Measurements from ENCODE around the gene SLC4A5.
"Not testable (repeated sequence)": the region's sequence is repeated elsewhere in the genome, so short reads cannot be mapped to it uniquely, and the experiment has no call there.

SLC4A5 gene

DNA sequence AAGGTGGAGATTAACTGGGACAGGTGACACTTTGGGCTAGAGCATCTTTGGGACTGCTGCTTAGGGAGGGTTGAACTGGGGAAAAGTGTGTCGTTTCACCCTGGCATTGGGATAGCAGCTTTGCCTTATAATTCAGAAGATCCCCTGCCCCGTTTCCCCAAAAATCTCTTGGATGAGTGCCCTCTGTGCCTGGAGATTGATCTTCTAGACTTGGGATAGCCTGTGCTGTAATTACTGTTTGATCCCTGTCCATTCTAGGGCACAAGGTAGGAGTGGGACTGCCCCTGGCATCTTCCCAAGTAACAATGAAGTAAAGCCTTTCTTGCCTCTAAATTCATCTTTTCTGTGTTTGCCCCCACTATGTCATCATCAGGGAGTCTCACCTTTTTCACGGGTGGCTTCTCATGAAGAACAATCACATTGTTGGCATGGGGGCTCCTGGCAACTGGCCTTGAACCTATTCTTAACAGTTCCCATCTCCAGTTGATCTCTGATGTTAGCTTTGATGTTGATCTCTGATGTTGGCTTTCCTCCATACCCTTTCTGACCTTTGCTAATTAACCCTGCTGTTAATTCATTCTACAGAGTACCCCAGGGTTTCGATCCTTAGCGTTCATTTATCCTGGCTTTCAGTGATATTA is 123.2 kb downstream of the SLC4A5 start:
- H3K4me1 ChIP-seq (ENCODE audit: control insufficient read depth, insufficient read depth, low read length), result no peaks in the 10 kb centered on the region
- H3K9me3 ChIP-seq (ENCODE audit: control insufficient read depth, insufficient read depth, low read depth, low read length), result no peaks in the 10 kb centered on the region
- TF ChIP-seq ZNF266 (tag by site-specific recombination; IDR thresholded peaks at IDR 0.05; ENCODE audit: low read depth) (no peak), ZNF324 (tag by site-specific recombination; IDR thresholded peaks at IDR 0.05) (no peak), ZNF138 (tag by site-specific recombination; IDR thresholded peaks at IDR 0.05; ENCODE audit: borderline replicate concordance) (no peak), ZNF2 (tag by site-specific recombination; IDR thresholded peaks at IDR 0.05) (no peak), ZNF433 (tag by site-specific recombination; IDR thresholded peaks at IDR 0.05; ENCODE audit: low read depth) (no peak)
- TF ChIP-seq, protein P1, sequence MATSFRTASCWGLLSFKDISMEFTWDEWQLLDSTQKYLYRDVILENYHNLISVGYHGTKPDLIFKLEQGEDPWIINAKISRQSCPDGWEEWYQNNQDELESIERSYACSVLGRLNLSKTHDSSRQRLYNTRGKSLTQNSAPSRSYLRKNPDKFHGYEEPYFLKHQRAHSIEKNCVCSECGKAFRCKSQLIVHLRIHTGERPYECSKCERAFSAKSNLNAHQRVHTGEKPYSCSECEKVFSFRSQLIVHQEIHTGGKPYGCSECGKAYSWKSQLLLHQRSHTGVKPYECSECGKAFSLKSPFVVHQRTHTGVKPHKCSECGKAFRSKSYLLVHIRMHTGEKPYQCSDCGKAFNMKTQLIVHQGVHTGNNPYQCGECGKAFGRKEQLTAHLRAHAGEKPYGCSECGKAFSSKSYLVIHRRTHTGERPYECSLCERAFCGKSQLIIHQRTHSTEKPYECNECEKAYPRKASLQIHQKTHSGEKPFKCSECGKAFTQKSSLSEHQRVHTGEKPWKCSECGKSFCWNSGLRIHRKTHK (tag by site-specific recombination; IDR thresholded peaks at IDR 0.05), result no peak
- TF ChIP-seq, protein P2, sequence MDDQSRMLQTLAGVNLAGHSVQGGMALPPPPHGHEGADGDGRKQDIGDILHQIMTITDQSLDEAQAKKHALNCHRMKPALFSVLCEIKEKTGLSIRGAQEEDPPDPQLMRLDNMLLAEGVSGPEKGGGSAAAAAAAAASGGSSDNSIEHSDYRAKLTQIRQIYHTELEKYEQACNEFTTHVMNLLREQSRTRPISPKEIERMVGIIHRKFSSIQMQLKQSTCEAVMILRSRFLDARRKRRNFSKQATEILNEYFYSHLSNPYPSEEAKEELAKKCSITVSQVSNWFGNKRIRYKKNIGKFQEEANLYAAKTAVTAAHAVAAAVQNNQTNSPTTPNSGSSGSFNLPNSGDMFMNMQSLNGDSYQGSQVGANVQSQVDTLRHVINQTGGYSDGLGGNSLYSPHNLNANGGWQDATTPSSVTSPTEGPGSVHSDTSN (CRISPR knock-in tag; IDR thresholded peaks at IDR 0.05), result no peak
- TF ChIP-seq, protein P3, sequence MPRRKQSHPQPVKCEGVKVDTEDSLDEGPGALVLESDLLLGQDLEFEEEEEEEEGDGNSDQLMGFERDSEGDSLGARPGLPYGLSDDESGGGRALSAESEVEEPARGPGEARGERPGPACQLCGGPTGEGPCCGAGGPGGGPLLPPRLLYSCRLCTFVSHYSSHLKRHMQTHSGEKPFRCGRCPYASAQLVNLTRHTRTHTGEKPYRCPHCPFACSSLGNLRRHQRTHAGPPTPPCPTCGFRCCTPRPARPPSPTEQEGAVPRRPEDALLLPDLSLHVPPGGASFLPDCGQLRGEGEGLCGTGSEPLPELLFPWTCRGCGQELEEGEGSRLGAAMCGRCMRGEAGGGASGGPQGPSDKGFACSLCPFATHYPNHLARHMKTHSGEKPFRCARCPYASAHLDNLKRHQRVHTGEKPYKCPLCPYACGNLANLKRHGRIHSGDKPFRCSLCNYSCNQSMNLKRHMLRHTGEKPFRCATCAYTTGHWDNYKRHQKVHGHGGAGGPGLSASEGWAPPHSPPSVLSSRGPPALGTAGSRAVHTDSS (tag by site-specific recombination; IDR thresholded peaks at IDR 0.05), result no peak
- ChIA-PET CTCF (interaction anchor here (0.7 kb wide), 1 partner anchor 537 kb away, joined by 5 read pairs; no protein-coding TSS in a partner anchor), POLR2A (interaction anchor here (0.7 kb wide), 1 partner anchor 16 kb away, joined by 4 read pairs; no protein-coding TSS in a partner anchor)
- no peak overlapping the region for H3K4me3 ChIP-seq (ENCODE audit: low read depth, low read length)
- H3K36me3 ChIP-seq (ENCODE audit: control insufficient read depth in 2 of 2, insufficient read depth in 1 of 2, low read length in 2 of 2), result peaks cover 6 to 40% of the 10 kb centered on the region in 2 experiments; a peak in 2 of 3 replicates
- H3K27ac ChIP-seq (ENCODE audit: extremely low read depth, low read depth, low read length), result no peak overlapping the region

DNA sequence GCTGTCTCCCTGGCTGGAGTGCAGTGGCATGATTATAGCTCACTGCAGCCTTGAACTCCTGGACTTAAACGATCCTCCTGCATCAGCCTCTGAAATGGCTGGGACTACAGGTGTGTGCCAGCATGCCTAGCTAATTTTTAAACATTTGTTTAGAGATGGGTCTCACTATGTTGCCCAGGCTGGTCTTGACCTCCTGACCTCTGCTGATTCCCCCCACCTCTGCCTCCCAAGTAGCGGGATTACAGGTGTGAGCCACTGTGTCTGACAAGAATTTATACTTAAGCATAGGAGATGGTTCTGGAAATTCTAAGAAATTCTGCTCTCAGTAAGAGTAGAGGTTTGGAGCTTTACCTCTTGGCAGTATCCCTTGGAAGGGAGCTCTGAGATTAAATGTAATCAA is 126.6 kb downstream of the SLC4A5 start:
- no peak overlapping the region for H3K27ac ChIP-seq (ENCODE audit: extremely low read depth, low read depth, low read length)
- no peaks in the 10 kb centered on the region for H3K4me1 ChIP-seq (ENCODE audit: control insufficient read depth, insufficient read depth, low read length)
- H3K36me3 ChIP-seq (ENCODE audit: control insufficient read depth in 2 of 2, insufficient read depth in 1 of 2, low read length in 2 of 2), result peaks cover 32 to 71% of the 10 kb centered on the region in 2 experiments
- H3K9me3 ChIP-seq (ENCODE audit: control insufficient read depth, insufficient read depth, low read depth, low read length), result no peaks in the 10 kb centered on the region
- no peak overlapping the region for H3K4me3 ChIP-seq (ENCODE audit: low read depth, low read length)
- POLR2A ChIA-PET, result interaction anchor here (1.2 to 1.6 kb wide), 2 partner anchors 11 to 96 kb away, joined by 3 read pairs; no protein-coding TSS in a partner anchor
- TF ChIP-seq, protein P4, sequence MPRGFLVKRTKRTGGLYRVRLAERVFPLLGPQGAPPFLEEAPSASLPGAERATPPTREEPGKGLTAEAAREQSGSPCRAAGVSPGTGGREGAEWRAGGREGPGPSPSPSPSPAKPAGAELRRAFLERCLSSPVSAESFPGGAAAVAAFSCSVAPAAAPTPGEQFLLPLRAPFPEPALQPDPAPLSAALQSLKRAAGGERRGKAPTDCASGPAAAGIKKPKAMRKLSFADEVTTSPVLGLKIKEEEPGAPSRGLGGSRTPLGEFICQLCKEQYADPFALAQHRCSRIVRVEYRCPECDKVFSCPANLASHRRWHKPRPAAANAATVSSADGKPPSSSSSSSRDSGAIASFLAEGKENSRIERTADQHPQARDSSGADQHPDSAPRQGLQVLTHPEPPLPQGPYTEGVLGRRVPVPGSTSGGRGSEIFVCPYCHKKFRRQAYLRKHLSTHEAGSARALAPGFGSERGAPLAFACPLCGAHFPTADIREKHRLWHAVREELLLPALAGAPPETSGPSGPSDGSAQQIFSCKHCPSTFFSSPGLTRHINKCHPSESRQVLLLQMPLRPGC (tag by site-specific recombination; IDR thresholded peaks at IDR 0.05), result no peak
- TF ChIP-seq ZNF121 (tag by site-specific recombination; IDR thresholded peaks at IDR 0.05), result 0 out of 2 replicates have a peak, but pooled peaks have one; percentile 38
- CTCF ChIA-PET, result interaction anchor here (1.2 to 1.9 kb wide), 2 partner anchors 33 to 182 kb away, joined by 4 to 9 read pairs; no protein-coding TSS in a partner anchor

DNA sequence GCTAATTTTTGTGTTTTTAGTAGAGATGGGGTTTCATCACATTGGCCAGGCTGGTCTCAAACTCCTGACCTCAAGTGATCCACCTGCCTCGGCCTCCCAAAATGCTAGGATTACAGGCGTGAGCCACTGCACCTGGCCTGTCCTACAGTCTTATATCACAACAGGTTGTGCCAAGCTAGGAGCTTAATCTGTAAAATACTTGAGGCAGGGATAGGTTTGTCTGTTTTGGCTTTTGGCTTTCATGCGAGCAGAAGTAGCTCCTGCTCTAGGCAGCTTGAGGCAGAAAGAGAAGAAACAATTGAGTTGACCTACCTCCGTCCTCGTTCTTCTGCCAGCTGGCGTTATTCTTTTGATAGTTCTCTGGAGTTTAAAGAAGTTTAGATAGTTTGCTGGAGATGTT is 127.4 kb downstream of the SLC4A5 start:
- H3K36me3 ChIP-seq (ENCODE audit: control insufficient read depth in 2 of 2, insufficient read depth in 1 of 2, low read length in 2 of 2), result peaks cover 39 to 79% of the 10 kb centered on the region in 2 experiments
- H3K27ac ChIP-seq (ENCODE audit: extremely low read depth, low read depth, low read length); H3K4me1 ChIP-seq (ENCODE audit: control insufficient read depth, insufficient read depth, low read length); H3K4me3 ChIP-seq (ENCODE audit: low read depth, low read length); H3K9me3 ChIP-seq (ENCODE audit: control insufficient read depth, insufficient read depth, low read depth, low read length): not testable (repeated sequence)
- POLR2A ChIA-PET, result interaction anchor here (0.8 to 1.6 kb wide), 3 partner anchors 11 to 95 kb away, joined by 3 read pairs; no protein-coding TSS in a partner anchor
- CTCF ChIA-PET, result interaction anchor here (1.0 to 1.9 kb wide), 2 partner anchors 34 to 119 kb away, joined by 3 to 9 read pairs; no protein-coding TSS in a partner anchor

All from HEK293 (cell line).